IMR-90 (cell line): ENCODE data around the gene EVL. TPM values are rescaled to one million over a fixed set of nuclear protein-coding genes. Genes with fewer than 3 reads are reported as not detected.

Source experiments
- ATAC-seq: fragments of 200-7000 bp; cut with Tn5 transposase; 2 replicates; pipeline ENCODE4 v1.9.1; 2020; ENCODE audit warnings: low read depth, mild to moderate bottlenecking, moderate library complexity
- BruUV-seq: library from RNA; stranded (reverse); fragments of 400-500 nt; replicated peaks from 2 replicates; lab custom pipeline; 2021; lab: Mats Ljungman, UMichigan
- CTCF ChIA-PET: fragments of 300-600 bp; formaldehyde crosslinking; extraction: SDS; loops from one replicate; lab custom pipeline; 2021; ENCODE audit warnings: antibody characterized with exemption; lab: Yijun Ruan, JAX
- POLR2A ChIA-PET: fragments of 300-600 bp; sonication (Branson Sonifier 250); formaldehyde crosslinking; loops from one replicate; lab custom pipeline; 2022; ENCODE audit warnings: antibody characterized with exemption; ENCODE audit not compliant: unreplicated experiment; lab: Charles Lee
- DNase-seq: peaks from one replicate; pipeline ENCODE4 v3.0.0; 2013
- H2AFZ ChIP-seq: replicated peaks from 2 replicates; pipeline ENCODE3; 2013; ENCODE audit warnings: low read length, mild to moderate bottlenecking; ENCODE audit not compliant: poor library complexity
- H2AK5ac ChIP-seq: 2 replicates; pipeline ENCODE4 v1.6.1; 2013; ENCODE audit warnings: low read depth, low read length, inconsistent platforms
- H2AK9ac ChIP-seq: replicated peaks from 2 replicates; pipeline ENCODE3; 2013; ENCODE audit warnings: mild to moderate bottlenecking, low read depth, low read length, moderate library complexity; ENCODE audit not compliant: poor library complexity
- H2BK120ac ChIP-seq: 2 replicates; pipeline ENCODE4 v1.6.1; 2013; ENCODE audit warnings: low read depth, low read length, inconsistent platforms
- H2BK15ac ChIP-seq: 3 replicates; pipeline ENCODE4 v1.6.1; 2013; ENCODE audit warnings: low read depth, low read length, inconsistent platforms
- H2BK20ac ChIP-seq: 2 replicates; pipeline ENCODE4 v1.6.1; 2013; ENCODE audit warnings: low read depth, mild to moderate bottlenecking, inconsistent platforms, low read length, moderate library complexity
- H2BK5ac ChIP-seq: 2 replicates; pipeline ENCODE4 v1.6.1; 2013; ENCODE audit warnings: mild to moderate bottlenecking, low read depth, low read length, inconsistent platforms; ENCODE audit not compliant: poor library complexity, severe bottlenecking
- H3K14ac ChIP-seq: replicated peaks from 2 replicates; pipeline ENCODE4 v1.6.1; 2013; ENCODE audit warnings: low read depth, low read length, inconsistent platforms
- H3K18ac ChIP-seq: 2 replicates; pipeline ENCODE4 v1.6.1; 2013; ENCODE audit warnings: low read depth, low read length, control low read depth
- H3K23ac ChIP-seq: 2 replicates; pipeline ENCODE4 v1.6.1; 2013; ENCODE audit warnings: low read depth, low read length, inconsistent platforms
- H3K27ac ChIP-seq: 2 replicates; pipeline ENCODE4 v1.5.1; 2013; ENCODE audit warnings: mild to moderate bottlenecking, control low read depth, low read length; ENCODE audit not compliant: insufficient read depth
- H3K27me3 ChIP-seq: 2 replicates; pipeline ENCODE4 v1.6.1; 2013; ENCODE audit warnings: low read length; ENCODE audit not compliant: control insufficient read depth, insufficient read depth
- H3K36me3 ChIP-seq: 2 replicates; pipeline ENCODE4 v1.6.1; 2013; ENCODE audit warnings: low read length, mixed read lengths; ENCODE audit not compliant: control insufficient read depth, insufficient read depth
- H3K4ac ChIP-seq: 2 replicates; pipeline ENCODE4 v1.6.1; 2013; ENCODE audit warnings: low read depth, low read length, inconsistent platforms
- H3K4me1 ChIP-seq: 2 replicates; pipeline ENCODE4 v1.6.1; 2013; ENCODE audit warnings: low read length, mixed read lengths; ENCODE audit not compliant: control insufficient read depth, insufficient read depth
- H3K4me2 ChIP-seq: 2 replicates; pipeline ENCODE4 v1.6.1; 2013; ENCODE audit warnings: low read depth, mild to moderate bottlenecking, control low read depth, low read length, moderate library complexity
- H3K4me3 ChIP-seq: 2 replicates; pipeline ENCODE4 v1.5.1; 2013; ENCODE audit warnings: low read depth, mild to moderate bottlenecking, control low read depth, low read length, moderate library complexity; ENCODE audit not compliant: insufficient read depth
- H3K56ac ChIP-seq: 2 replicates; pipeline ENCODE4 v1.6.1; 2013; ENCODE audit warnings: low read length, inconsistent platforms; ENCODE audit not compliant: insufficient read depth; ENCODE audit errors: extremely low read depth
- H3K79me1 ChIP-seq, 2 experiments: 2 replicates each; pipeline ENCODE4 v1.6.1; 2013; ENCODE audit warnings: low read length in 2 of 2, inconsistent platforms in 1 of 2, low read depth in 1 of 2
- H3K9ac ChIP-seq: 2 replicates; pipeline ENCODE4 v1.6.1; 2013; ENCODE audit warnings: low read depth, low read length, control low read depth
- H3K9me1 ChIP-seq: 2 replicates; pipeline ENCODE4 v1.6.1; 2013; ENCODE audit warnings: low read length, inconsistent platforms; ENCODE audit not compliant: insufficient read depth
- H3K9me3 ChIP-seq: 2 replicates; pipeline ENCODE4 v1.6.1; 2013; ENCODE audit warnings: low read length; ENCODE audit not compliant: control insufficient read depth, insufficient read depth
- H4K20me1 ChIP-seq: 2 replicates; pipeline ENCODE4 v1.6.1; 2013; ENCODE audit warnings: low read length, inconsistent platforms; ENCODE audit not compliant: insufficient read depth
- H4K5ac ChIP-seq: 2 replicates; pipeline ENCODE4 v1.6.1; 2013; ENCODE audit warnings: mild to moderate bottlenecking, low read depth, low read length, control low read depth
- H4K8ac ChIP-seq, 2 experiments: 2 replicates each; pipeline ENCODE4 v1.6.1; 2013; ENCODE audit warnings: low read depth in 2 of 2, low read length in 2 of 2, control low read depth in 1 of 2, inconsistent platforms in 1 of 2
- H4K91ac ChIP-seq: 2 replicates; pipeline ENCODE4 v1.6.1; 2013; ENCODE audit warnings: low read depth, low read length, inconsistent platforms; ENCODE audit not compliant: insufficient read depth
- BHLHE40 ChIP-seq: fragments of 150-350 bp; IDR thresholded peaks from 2 replicates; pipeline ENCODE4 v1.6.1; 2016; ENCODE audit warnings: mild to moderate bottlenecking, low read depth, low read length
- CEBPB ChIP-seq: IDR thresholded peaks from 2 replicates; pipeline ENCODE4 v1.6.1; 2012; ENCODE audit warnings: low read depth, low read length, improper control_type of control experiment
- CHD1 ChIP-seq: IDR thresholded peaks from 2 replicates; pipeline ENCODE4 v1.6.1; 2012; ENCODE audit warnings: low read depth, low read length, improper control_type of control experiment
- FOS ChIP-seq: fragments of 150-350 bp; IDR thresholded peaks from 2 replicates; pipeline ENCODE4 v1.6.1; 2016; ENCODE audit warnings: low read depth, low read length
- MAFK ChIP-seq: IDR thresholded peaks from 2 replicates; pipeline ENCODE4 v1.6.1; 2012; ENCODE audit warnings: low read depth, low read length, improper control_type of control experiment
- MAZ ChIP-seq: IDR thresholded peaks from 2 replicates; pipeline ENCODE4 v1.6.1; 2012; ENCODE audit warnings: low read depth, mild to moderate bottlenecking, low read length, improper control_type of control experiment, moderate library complexity, borderline replicate concordance
- MXI1 ChIP-seq: IDR thresholded peaks from 2 replicates; pipeline ENCODE4 v1.6.1; 2012; ENCODE audit warnings: low read depth, mild to moderate bottlenecking, low read length, moderate library complexity, borderline replicate concordance
- NFE2L2 ChIP-seq: fragments of 150-350 bp; IDR thresholded peaks from 2 replicates; pipeline ENCODE4 v1.6.1; 2016; ENCODE audit warnings: low read depth, mild to moderate bottlenecking, low read length
- POLR2A ChIP-seq: IDR thresholded peaks from 2 replicates; pipeline ENCODE4 v1.6.1; 2012; ENCODE audit warnings: mild to moderate bottlenecking, low read depth, low read length
- RAD21 ChIP-seq: IDR thresholded peaks from 2 replicates; pipeline ENCODE4 v1.6.1; 2012; ENCODE audit warnings: low read length, improper control_type of control experiment
- RFX5 ChIP-seq: IDR thresholded peaks from 2 replicates; pipeline ENCODE4 v1.8.0; 2012; ENCODE audit warnings: low read depth, mild to moderate bottlenecking, low read length, moderate library complexity
- SMC3 ChIP-seq: fragments of 150-350 bp; IDR thresholded peaks from 2 replicates; pipeline ENCODE4 v1.6.1; 2016; ENCODE audit warnings: low read depth, mild to moderate bottlenecking, antibody characterized with exemption, low read length, moderate library complexity
- WGBS, 2 experiments: methylation state at CpG; one replicate each; pipeline versions ENCODE4 v1.1.5 to v1.1.7; 2013; ENCODE audit warnings: missing lambda C conversion rate in 2 of 2; ENCODE audit not compliant: insufficient read length in 1 of 2; ENCODE audit errors: extremely low coverage in 2 of 2; 5-methylcytosine and 5-hydroxymethylcytosine counted together
- dilution Hi-C: fragments of 300-500 bp; cut with HindIII; formaldehyde crosslinking; loops from one replicate; pipeline ENCODE4 v1.14.3; 2018; ENCODE audit warnings: low sequenced_read_pairs; ENCODE audit not compliant: unreplicated experiment
- in situ Hi-C: fragments of 300-500 bp; cut with MboI; formaldehyde crosslinking; loops from 3 replicates; pipeline ENCODE4 v1.14.3; 2019; ENCODE audit warnings: low sequenced_read_pairs, inconsistent platforms, mixed read lengths
- intact Hi-C: fragments of 100-400 bp; cut with micrococcal nuclease; formaldehyde crosslinking; loops from 2 replicates; pipeline ENCODE4 v1.10.0; 2022
- polyA plus RNA-seq, 3 experiments: library from polyadenylated mRNA; depleted of rRNA; stranded (reverse); fragments of >200 nt; gene quantifications; 2 replicates each; pipeline ENCODE4 v1.2.3, GENCODE V29; 2012; ENCODE audit warnings: low replicate concordance in 1 of 3
- total RNA-seq: library from RNA; depleted of rRNA; stranded (reverse); fragments of >200 nt; gene quantifications from 2 replicates; pipeline ENCODE4 v1.2.3, GENCODE V29; 2012
- TF ChIP-seq, protein P1 (sequence below): conservative IDR thresholded peaks from 2 replicates; pipeline ENCODE4 v1.5.1; 2012; ENCODE audit warnings: mild to moderate bottlenecking, low read depth, low read length, improper control_type of control experiment
- TF ChIP-seq, protein P2 (sequence below): fragments of 150-350 bp; IDR thresholded peaks from 2 replicates; pipeline ENCODE4 v1.6.1; 2016; ENCODE audit warnings: low read depth, mild to moderate bottlenecking, low read length, moderate library complexity, borderline replicate concordance
- TF ChIP-seq, protein P3 (sequence below): fragments of 150-350 bp; IDR thresholded peaks from 2 replicates; pipeline ENCODE4 v1.6.1; 2017; ENCODE audit warnings: mild to moderate bottlenecking, antibody characterized with exemption, low read length, low read depth

EVL gene
- total and polyA plus RNA-seq, 2 of the 4 experiments (the other 2 are of a cell fraction) = 7.2 to 36.5 TPM

DNA sequence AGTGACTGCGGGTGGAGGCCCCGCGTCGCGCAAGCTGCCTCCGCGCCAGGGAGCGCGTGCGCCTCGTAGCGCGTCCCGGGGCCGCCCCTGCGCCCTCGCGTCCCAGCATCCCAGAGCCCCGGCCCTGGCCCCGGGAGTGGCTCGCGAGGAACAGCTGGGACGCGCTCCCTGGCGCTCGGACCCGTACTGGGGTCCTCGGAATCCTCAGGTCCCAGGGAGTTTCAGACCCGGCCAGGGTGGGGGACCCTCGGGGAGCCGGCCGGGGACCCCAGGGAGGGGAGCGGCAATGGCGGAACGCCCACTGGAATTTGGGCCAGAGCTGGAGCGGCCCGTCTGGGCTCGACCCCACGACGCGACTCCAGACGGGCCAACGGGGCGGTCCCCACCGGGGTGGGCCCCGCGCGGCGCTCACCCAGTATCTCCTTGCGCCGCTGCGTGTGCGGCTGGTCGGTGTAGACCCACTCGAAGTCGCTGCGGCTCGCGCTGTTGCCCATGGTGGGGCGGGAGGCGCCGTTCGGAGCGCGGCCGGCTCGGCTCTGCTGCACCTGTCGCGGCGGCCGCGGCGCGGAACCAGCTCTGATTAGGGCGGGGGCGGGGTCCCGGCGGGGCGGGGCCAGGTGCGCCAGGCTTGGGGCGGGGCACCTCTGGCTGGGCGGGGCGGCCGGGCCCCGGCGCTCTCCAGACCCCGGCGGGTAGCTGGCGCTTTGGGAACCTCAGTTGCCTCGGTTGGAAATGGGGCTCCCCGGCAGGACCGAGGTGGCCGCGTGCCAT is 94.1 kb downstream of the EVL start, which contains the start of gene DEGS2:
DEGS2 (minus strand) TSS at position 552 of the 771 bp plus-strand sequence; CDS start at position 494, 58 bp downstream.
- Histone ChIP-seq H3K9me3 (peaks cover 21% of the 10 kb centered on the region), H2BK5ac (no peak within 1 kb of the TSS), H3K23ac (no peak within 1 kb of the TSS; the same call in 1 of the 2 replicates), H3K36me3 (no peaks in the 10 kb centered on the region), H4K8ac (no peak within 1 kb of the TSS), H3K79me1 (no peaks in the 10 kb centered on the region), H2AK9ac (peak within 1 kb of the TSS; percentile 50), H2AK5ac (no peak within 1 kb of the TSS), H3K4me1 (no peaks in the 10 kb centered on the region), H2BK15ac (no peak within 1 kb of the TSS), H3K4me3 (no peak within 1 kb of the TSS), H4K20me1 (no peaks in the 10 kb centered on the region), H3K27ac (no peak within 1 kb of the TSS), H3K56ac (no peak within 1 kb of the TSS), H3K4ac (no peak within 1 kb of the TSS), H4K91ac (no peak within 1 kb of the TSS), H3K9ac (no peak within 1 kb of the TSS), H4K5ac (no peak within 1 kb of the TSS), H3K4me2 (peak within 1 kb of the TSS; percentile 44), H3K14ac (no peak within 1 kb of the TSS), H2BK20ac (no peak within 1 kb of the TSS), H2AFZ (peak within 1 kb of the TSS; percentile 56), H3K9me1 (no peaks in the 10 kb centered on the region), H3K18ac (no peak within 1 kb of the TSS), H3K27me3 (peaks cover 49% of the 10 kb centered on the region), H2BK120ac (no peak within 1 kb of the TSS)
- ChIA-PET POLR2A (no interaction called here), CTCF (interaction anchor here (0.5 kb wide), 1 partner anchor 187 kb away, joined by 3 read pairs; no protein-coding TSS in a partner anchor)
- dilution Hi-C loops (no loop called here), intact Hi-C loops (no loop called here), in situ Hi-C loops (no loop called here)
- no peak for DNase-seq
- BruUV-seq = no TSS peak
- WGBS, 2 experiments = 3% methylated on average over 66 of the region's 94 CpGs; no CpG with 5 or more reads in 1 of the 2 experiments
- ATAC-seq = peak; percentile 69
- TF ChIP-seq CEBPB (no peak), BHLHE40 (no peak), MAZ (no peak), POLR2A (no peak), RFX5 (no peak), MAFK (no peak), RAD21 (no peak), SMC3 (no peak), NFE2L2 (no peak), FOS (no peak), MXI1 (no peak), CHD1 (no peak)
- TF ChIP-seq, protein P1, sequence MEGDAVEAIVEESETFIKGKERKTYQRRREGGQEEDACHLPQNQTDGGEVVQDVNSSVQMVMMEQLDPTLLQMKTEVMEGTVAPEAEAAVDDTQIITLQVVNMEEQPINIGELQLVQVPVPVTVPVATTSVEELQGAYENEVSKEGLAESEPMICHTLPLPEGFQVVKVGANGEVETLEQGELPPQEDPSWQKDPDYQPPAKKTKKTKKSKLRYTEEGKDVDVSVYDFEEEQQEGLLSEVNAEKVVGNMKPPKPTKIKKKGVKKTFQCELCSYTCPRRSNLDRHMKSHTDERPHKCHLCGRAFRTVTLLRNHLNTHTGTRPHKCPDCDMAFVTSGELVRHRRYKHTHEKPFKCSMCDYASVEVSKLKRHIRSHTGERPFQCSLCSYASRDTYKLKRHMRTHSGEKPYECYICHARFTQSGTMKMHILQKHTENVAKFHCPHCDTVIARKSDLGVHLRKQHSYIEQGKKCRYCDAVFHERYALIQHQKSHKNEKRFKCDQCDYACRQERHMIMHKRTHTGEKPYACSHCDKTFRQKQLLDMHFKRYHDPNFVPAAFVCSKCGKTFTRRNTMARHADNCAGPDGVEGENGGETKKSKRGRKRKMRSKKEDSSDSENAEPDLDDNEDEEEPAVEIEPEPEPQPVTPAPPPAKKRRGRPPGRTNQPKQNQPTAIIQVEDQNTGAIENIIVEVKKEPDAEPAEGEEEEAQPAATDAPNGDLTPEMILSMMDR = no peak
- TF ChIP-seq, protein P2, sequence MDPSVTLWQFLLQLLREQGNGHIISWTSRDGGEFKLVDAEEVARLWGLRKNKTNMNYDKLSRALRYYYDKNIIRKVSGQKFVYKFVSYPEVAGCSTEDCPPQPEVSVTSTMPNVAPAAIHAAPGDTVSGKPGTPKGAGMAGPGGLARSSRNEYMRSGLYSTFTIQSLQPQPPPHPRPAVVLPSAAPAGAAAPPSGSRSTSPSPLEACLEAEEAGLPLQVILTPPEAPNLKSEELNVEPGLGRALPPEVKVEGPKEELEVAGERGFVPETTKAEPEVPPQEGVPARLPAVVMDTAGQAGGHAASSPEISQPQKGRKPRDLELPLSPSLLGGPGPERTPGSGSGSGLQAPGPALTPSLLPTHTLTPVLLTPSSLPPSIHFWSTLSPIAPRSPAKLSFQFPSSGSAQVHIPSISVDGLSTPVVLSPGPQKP = no peak
- TF ChIP-seq, protein P3, sequence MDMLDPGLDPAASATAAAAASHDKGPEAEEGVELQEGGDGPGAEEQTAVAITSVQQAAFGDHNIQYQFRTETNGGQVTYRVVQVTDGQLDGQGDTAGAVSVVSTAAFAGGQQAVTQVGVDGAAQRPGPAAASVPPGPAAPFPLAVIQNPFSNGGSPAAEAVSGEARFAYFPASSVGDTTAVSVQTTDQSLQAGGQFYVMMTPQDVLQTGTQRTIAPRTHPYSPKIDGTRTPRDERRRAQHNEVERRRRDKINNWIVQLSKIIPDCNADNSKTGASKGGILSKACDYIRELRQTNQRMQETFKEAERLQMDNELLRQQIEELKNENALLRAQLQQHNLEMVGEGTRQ = no peak
